Stimulated activated naive CD8-positive, alpha-beta T cell treated with anti-CD3 and anti-CD28 coated beads, Interleukin-15, Interleukin-2, amounts not matched to agents 100 ng/mL and 50 ng/mL, for 24 hours (primary cell): Measurements from ENCODE around the gene EPHA6.
"Not testable (repeated sequence)": the region's sequence is repeated elsewhere in the genome, so short reads cannot be mapped to it uniquely, and the experiment has no call there.

ENCODE experiments used
- H3K27ac Mint-ChIP-seq: one replicate; pipeline ENCODE4 v1.8.0; 2021; ENCODE audit warnings: mild to moderate bottlenecking, mixed read lengths
- H3K27me3 Mint-ChIP-seq: one replicate; pipeline ENCODE4 v1.8.0; 2021; ENCODE audit warnings: mixed read lengths
- H3K36me3 Mint-ChIP-seq: one replicate; pipeline ENCODE4 v1.8.0; 2021; ENCODE audit warnings: low read depth, mixed read lengths
- H3K4me1 Mint-ChIP-seq: one replicate; pipeline ENCODE4 v1.8.0; 2021; ENCODE audit warnings: low read depth, mixed read lengths
- H3K4me3 Mint-ChIP-seq: one replicate; pipeline ENCODE4 v1.8.0; 2021; ENCODE audit warnings: mild to moderate bottlenecking, mixed read lengths
- H3K9me3 Mint-ChIP-seq: one replicate; pipeline ENCODE4 v1.8.0; 2021; ENCODE audit warnings: mixed read lengths

The EPHA6 gene

GRCh38 chr3:97235179-97235578 is 420.8 kb downstream of the EPHA6 start:
- Mint-ChIP-seq H3K9me3 (peaks cover 6% of the 10 kb centered on the region), H3K27me3 (no peaks in the 10 kb centered on the region), H3K36me3 (no peaks in the 10 kb centered on the region), H3K4me3 (no peak overlapping the region), H3K27ac (no peak overlapping the region), H3K4me1 (no peaks in the 10 kb centered on the region)

DNA sequence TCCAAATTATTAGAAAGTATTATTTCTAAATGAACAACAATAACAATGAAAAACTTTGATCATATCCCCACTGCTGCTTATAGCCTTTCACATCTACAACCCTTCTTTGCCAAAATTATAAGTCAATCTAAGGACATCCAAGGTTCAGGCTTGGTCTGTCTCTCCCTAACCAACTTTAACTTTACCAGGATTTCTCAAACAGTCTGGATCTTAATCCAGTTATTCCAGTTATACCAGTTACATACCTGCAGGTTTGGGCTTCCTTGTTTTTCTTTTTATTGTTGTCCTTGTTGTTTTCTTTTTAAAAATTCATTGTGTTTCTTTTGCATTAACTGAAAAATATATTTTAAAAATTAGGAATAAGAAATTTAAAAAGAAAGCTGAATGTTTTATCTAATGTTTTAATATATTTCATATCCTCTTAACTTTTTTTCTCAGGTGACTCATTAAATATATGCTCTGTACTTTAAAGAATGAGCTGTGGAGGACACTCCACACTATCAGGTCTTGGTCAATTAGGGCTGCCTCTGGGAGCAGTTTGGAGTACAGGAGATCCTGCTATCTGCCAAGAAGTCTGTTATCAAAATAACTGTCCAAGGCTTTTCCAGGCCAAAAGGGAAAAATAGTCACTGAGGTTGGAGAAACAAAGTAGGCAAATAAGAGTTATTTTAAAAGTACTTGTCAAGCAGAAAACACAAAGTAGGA is 421.4 kb downstream of the EPHA6 start:
- Mint-ChIP-seq H3K4me1 (no peaks in the 10 kb centered on the region), H3K36me3 (no peaks in the 10 kb centered on the region), H3K4me3 (no peak overlapping the region)

GRCh38 chr3:97241417-97241816 is 427.0 kb downstream of the EPHA6 start:
- no peaks in the 10 kb centered on the region for H3K4me1 Mint-ChIP-seq
- no peaks in the 10 kb centered on the region for H3K36me3 Mint-ChIP-seq
- no peaks in the 10 kb centered on the region for H3K27me3 Mint-ChIP-seq
- no peak overlapping the region for H3K4me3 Mint-ChIP-seq
- no peaks in the 10 kb centered on the region for H3K9me3 Mint-ChIP-seq
- no peak overlapping the region for H3K27ac Mint-ChIP-seq

More for the DNA sequence above, 421.4 kb downstream of the EPHA6 start:
- Mint-ChIP-seq H3K27ac (no peak overlapping the region), H3K9me3 (peaks cover 6% of the 10 kb centered on the region), H3K27me3 (no peaks in the 10 kb centered on the region)

DNA sequence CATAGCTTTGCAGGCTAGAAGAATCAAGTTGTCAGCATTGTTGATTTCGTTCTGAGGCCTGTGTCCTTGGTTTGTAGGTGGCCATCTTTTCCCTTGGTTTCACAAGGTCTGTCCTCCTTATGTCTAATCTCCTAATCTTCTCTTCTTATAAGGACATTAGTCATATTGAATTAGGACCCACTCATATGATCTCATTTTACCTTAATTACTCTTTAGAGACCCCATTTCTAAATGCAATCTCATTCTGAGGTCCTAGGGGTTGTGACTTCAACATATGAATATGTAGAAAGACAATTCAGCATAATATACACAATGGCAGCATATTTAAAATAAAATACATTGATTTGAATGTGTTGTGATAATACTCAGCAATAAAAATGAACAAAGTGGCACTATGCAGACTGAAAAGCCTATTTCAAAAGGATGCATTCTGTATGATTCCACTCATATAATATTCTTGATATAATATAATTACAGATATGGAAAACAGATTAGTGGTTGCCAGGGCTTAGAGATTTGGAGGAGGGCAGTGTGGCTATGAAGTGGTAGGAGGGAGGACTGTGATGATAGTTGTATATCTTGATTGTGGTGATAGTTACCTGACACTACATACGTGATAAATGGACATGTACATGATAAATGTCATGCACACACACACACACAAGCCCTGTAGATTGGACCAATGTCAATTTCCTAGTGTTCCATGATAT is 431.0 kb downstream of the EPHA6 start:
- Mint-ChIP-seq H3K4me1 (no peaks in the 10 kb centered on the region), H3K27me3 (no peaks in the 10 kb centered on the region), H3K4me3 (no peak overlapping the region), H3K27ac (no peak overlapping the region), H3K36me3 (no peaks in the 10 kb centered on the region), H3K9me3 (peaks cover 3% of the 10 kb centered on the region)

GRCh38 chr3:97256060-97256459 is 441.7 kb downstream of the EPHA6 start:
- no peaks in the 10 kb centered on the region for H3K36me3 Mint-ChIP-seq
- H3K4me3 Mint-ChIP-seq: no peak overlapping the region
- no peak overlapping the region for H3K27ac Mint-ChIP-seq
- no peaks in the 10 kb centered on the region for H3K9me3 Mint-ChIP-seq
- no peaks in the 10 kb centered on the region for H3K27me3 Mint-ChIP-seq
- H3K4me1 Mint-ChIP-seq: no peaks in the 10 kb centered on the region

- no peak overlapping the region for H3K27ac Mint-ChIP-seq
- H3K36me3 Mint-ChIP-seq: no peaks in the 10 kb centered on the region
- H3K9me3 Mint-ChIP-seq: no peaks in the 10 kb centered on the region
- no peaks in the 10 kb centered on the region for H3K4me1 Mint-ChIP-seq
- H3K27me3 Mint-ChIP-seq: no peaks in the 10 kb centered on the region
- H3K4me3 Mint-ChIP-seq: no peak overlapping the region
Observed at GRCh38 chr3:97257942-97258697, 443.7 kb downstream of the EPHA6 start.

DNA sequence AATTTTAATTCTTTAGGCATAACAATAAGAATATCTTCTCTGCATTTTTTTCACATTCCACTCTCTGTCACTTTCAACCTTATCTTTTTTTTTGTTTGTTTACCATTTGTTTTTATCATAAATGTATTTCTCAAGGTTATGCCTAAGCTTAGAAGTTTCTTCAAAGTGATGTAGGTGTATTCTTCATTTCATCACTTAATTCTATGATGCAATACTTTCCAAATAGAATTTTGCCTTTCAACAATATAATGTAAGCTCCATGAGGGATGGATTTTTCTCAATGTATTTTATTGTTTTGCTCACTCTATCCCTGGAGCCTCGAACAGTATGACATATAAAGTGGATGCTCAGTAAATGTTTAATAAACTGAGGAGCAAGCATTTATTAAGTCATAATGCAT is 444.9 kb downstream of the EPHA6 start:
- H3K4me1 Mint-ChIP-seq: no peaks in the 10 kb centered on the region
- H3K27ac Mint-ChIP-seq: no peak overlapping the region
- no peaks in the 10 kb centered on the region for H3K27me3 Mint-ChIP-seq
- H3K4me3 Mint-ChIP-seq: no peak overlapping the region
- H3K36me3 Mint-ChIP-seq: no peaks in the 10 kb centered on the region
- H3K9me3 Mint-ChIP-seq: no peaks in the 10 kb centered on the region

- Mint-ChIP-seq H3K4me3 (no peak overlapping the region), H3K9me3 (no peaks in the 10 kb centered on the region), H3K27me3 (no peaks in the 10 kb centered on the region), H3K27ac (no peak overlapping the region), H3K36me3 (no peaks in the 10 kb centered on the region), H3K4me1 (no peaks in the 10 kb centered on the region)
Observed at GRCh38 chr3:97264180-97264579, 449.8 kb downstream of the EPHA6 start.

DNA sequence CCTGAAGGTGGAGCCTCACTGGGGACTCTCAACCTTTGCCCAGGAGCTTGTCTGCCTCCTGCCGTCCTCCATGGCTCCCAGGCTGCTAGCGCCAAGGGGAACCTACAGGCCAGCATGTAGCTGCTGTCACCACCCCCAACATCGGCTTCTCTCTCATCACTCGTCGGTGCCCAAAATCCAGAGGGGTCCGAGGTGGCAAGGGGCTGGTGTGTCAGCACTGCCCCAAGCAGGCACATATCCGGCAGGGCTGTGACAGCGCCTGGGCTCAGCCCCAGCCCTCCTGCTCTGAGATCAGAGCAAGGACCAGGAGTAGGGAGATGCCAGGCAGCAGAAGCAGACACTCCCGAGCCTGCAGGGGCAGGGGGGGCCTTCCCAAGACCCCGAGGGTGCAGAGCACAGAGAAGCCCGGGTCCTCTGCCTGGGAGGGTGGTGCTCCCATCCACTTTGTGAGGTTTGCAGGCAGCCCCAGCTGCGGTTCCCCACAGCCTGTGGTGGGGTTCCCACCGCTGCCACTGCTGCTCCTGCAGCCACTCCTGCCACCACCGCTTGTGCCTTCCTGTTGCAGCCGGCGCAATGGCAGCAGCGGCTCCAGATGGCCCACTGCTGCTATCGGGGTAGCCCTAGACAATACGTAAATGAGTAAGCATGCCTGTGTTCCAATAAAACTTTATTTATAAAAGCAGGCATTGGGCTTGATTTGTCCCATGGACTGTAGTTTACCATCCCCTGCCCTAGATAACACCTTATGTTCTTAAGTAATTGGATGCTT is 451.0 kb downstream of the EPHA6 start:
- Mint-ChIP-seq H3K4me3 (no peak overlapping the region), H3K4me1 (no peaks in the 10 kb centered on the region), H3K9me3 (no peaks in the 10 kb centered on the region), H3K27ac (no peak overlapping the region), H3K36me3 (no peaks in the 10 kb centered on the region), H3K27me3 (no peaks in the 10 kb centered on the region)

- Mint-ChIP-seq H3K36me3 (no peaks in the 10 kb centered on the region), H3K4me1 (no peaks in the 10 kb centered on the region), H3K27me3 (no peaks in the 10 kb centered on the region), H3K27ac (no peak overlapping the region), H3K9me3 (peaks cover 6% of the 10 kb centered on the region), H3K4me3 (no peak overlapping the region)
Observed at GRCh38 chr3:97269202-97269601, 454.8 kb downstream of the EPHA6 start.

GRCh38 chr3:97276879-97277550 is 462.6 kb downstream of the EPHA6 start:
- peaks cover 14% of the 10 kb centered on the region for H3K9me3 Mint-ChIP-seq
- H3K36me3 Mint-ChIP-seq, H3K4me1 Mint-ChIP-seq, H3K27ac Mint-ChIP-seq, H3K27me3 Mint-ChIP-seq, H3K4me3 Mint-ChIP-seq: not testable (repeated sequence)

DNA sequence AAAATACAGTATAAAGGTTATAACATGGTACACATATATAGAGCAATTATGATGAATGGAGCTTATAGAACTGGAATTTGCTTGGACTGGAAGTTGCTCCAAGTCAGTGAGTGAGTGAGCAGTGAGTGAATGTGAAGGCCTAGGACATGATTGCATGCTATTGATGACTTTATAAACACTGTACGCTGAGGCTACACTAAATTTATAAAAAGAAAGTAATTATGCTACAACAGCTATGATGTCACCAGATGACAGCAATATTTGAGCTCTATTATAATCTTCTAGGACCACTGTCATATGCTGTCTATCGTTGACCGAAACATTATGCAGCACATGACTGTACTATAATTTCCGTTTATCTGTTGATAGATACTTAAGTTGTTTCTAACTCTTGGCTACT is 463.3 kb downstream of the EPHA6 start:
- Mint-ChIP-seq H3K9me3 (peaks cover 10% of the 10 kb centered on the region), H3K4me1 (no peaks in the 10 kb centered on the region), H3K4me3 (no peak overlapping the region), H3K27me3 (no peaks in the 10 kb centered on the region), H3K36me3 (no peaks in the 10 kb centered on the region), H3K27ac (no peak overlapping the region)

DNA sequence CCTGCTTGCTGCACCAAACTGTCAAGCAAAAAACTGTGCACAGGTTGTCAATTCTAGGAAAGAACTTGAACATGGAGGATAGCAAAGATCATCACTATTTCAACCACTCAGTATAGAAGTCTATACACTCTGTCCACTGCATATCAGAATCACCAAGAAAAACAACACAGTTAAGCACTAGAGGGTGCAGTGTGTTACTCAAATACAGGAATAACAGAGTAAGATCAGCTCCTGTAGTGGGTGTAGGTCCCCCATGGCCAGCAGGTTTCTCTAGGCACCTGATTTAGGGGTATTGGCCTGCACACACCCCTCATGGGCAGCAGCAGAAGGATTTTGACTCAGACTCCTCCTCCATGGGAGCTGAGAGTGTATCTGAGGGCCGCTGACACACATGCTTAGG is 464.1 kb downstream of the EPHA6 start:
- no peak overlapping the region for H3K27ac Mint-ChIP-seq
- no peaks in the 10 kb centered on the region for H3K27me3 Mint-ChIP-seq
- H3K4me1 Mint-ChIP-seq: no peaks in the 10 kb centered on the region
- no peak overlapping the region for H3K4me3 Mint-ChIP-seq
- H3K36me3 Mint-ChIP-seq: no peaks in the 10 kb centered on the region
- H3K9me3 Mint-ChIP-seq: peaks cover 10% of the 10 kb centered on the region

DNA sequence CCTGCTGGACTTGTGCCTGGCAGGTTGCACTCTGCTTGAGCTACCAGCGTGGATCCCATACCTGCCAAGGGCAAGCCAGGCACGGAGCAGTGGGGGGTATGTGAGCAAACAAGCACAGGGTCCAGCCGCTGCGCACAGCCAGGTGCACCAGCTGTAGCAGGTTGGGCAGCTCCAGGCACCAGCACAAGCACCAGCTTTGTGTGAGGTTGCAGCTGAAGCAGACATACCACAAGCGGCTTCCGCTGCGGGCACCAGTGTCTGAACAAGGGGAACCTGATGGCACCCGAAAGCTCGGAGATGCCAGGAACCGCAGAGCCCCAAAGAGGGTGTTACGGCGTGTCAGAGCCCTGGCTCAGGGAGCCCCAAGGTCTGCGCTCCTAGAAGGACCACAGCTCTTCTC is 477.5 kb downstream of the EPHA6 start:
- Mint-ChIP-seq H3K4me1 (no peaks in the 10 kb centered on the region), H3K4me3 (no peak overlapping the region), H3K27ac (no peak overlapping the region), H3K36me3 (no peaks in the 10 kb centered on the region), H3K27me3 (no peaks in the 10 kb centered on the region), H3K9me3 (peaks cover 17% of the 10 kb centered on the region)
